NOMO-1 treated with DMSO at 0.1 percent for 48 hours (cell line): ENCODE results near the gene GSK3A.

ENCODE experiments used
- DNase-seq: peaks from one replicate; lab custom pipeline; 2025; ENCODE audit not compliant: unreplicated experiment; lab: John Stamatoyannopoulos, UW

The GSK3A gene

DNA sequence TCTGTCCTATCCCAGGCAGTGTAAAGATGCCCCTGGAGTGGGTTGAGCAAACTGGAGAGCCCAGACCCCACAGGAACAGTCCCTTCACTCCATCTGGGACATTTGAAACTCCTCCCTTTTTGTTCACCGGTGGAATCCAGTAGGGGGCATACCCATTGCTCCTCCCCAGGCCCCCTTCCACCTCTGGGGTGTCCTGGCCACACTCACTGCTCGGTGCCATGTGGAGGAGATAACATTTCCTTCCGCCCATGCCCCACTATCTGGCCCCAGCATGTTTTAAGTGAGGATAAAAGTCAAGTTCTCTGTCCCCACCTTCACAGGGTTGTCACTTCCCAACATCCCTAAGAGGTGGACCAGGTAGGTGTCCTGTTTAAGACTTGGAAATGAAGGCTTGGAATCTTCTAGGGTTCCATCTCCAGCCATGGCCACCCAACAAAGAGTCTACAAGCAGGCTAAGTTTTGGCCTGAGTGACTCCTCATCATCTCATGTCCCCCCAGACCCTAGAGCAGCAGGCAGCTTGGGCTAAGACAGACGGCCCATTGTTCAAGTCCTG, 13.0 kb downstream of the GSK3A start:
- no peak for DNase-seq

DNA sequence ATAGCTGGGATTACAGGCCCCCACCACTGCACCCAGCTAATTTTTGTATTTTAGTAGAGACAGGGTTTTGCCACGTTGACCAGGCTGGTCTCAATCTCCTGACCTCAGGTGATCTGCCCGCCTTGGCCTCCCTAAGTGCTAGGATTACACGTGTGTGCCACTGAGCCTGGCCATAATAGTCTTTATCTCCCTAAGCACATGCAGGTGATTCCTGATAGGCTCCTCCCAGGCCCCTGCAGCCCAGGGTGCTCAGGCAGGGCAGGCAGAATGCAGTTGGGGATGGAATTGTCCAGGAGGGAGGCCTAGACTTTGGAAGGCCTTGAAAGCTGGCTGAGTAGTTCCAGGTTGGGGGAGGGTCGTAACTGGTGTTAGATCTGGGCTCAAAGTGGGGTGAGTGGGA, 13.8 kb downstream of the GSK3A start:
- DNase-seq, result no peak

DNA sequence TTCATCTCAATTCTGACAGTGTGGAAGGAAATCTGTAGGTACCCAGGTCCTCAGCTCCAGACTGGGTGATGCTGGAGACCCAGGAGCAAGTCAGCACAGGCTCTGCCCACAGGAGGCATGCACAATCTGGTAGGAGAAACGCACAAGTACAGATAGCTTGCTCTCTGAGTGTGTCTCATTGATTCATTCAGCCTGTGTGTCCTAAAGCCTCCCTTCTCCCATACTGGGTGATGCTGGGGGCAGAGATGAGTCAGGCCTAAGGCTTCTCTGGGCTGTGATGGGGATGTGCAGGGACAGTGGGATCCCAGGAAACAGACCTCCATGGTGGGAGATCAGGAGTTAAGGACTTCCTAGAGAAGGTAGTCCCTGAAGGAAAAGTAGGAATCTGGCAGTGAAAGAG, 15.5 kb downstream of the GSK3A start:
- no peak for DNase-seq

DNA sequence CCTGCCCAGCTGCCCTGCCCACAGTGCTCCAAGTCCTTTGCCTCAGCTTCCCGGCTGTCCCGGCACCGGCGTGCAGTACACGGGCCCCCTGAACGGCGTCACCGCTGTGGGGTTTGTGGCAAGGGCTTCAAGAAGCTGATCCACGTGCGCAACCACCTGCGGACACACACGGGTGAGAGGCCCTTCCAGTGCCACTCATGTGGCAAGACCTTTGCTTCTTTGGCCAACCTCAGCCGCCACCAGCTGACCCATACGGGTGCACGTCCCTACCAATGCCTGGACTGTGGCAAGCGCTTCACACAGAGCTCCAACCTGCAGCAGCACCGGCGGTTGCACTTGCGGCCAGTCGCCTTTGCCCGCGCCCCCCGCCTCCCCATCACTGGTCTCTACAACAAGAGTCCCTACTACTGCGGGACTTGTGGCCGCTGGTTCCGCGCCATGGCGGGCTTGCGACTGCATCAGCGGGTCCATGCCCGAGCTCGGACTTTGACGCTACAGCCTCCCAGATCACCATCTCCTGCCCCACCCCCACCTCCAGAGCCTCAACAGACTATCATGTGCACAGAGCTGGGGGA, 16.6 kb downstream of the GSK3A start:
- no peak for DNase-seq

GRCh38 chr19:42224940-42225717, 17.3 kb downstream of the GSK3A start:
- DNase-seq, result no peak

- no peak for DNase-seq
Measured at GRCh38 chr19:42220751-42221097, 21.7 kb downstream of the GSK3A start.

- DNase-seq, result peak; percentile 96
Measured at GRCh38 chr19:42219812-42220750, 22.3 kb downstream of the GSK3A start, which contains the start of gene ZNF526. Gene ZNF526 (plus strand): TSS chr19:42220312. CDS start chr19:42224404, 4,092 bp downstream.

DNA sequence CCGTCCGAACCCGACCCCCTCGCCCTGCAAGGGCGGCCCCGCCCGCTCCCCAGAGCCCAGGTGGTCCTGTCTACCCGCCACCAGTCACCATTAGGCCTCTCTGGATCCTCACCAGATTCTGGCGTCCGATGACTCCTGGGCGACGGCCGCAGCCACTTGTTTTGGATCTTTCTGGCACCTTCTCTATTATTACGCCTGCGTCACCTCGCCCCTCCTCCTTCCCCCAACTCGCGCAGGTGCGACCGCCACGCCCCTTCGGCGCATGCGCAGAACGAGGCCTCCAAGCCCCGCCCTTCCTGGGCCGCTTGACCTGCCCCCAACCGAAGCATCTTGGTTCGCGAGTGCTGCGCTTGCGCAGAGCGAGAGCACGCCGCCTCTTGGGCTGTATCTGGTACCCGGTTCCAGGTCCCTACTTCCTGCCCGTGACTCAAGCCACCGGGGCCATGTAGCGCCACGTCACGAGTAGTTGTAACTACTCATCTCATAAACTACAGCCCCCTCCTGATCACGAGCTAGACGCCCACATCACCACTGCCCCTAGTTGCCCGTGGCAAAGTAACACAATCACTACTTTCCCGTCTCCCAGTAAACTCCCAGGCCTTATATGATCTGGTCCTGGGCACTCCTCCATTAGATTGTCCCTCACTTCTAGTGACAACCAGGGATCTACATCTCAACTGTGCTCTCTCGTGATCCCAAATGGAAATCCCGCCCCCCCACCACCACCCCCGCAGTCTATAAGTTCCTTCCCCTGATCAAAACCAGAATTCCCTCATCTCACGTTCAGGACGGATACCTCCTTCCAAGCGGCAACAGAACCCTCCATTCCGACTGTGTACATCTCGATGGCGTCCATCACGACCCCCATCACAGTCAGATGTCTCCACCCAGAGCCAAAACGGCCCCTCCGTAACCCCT, 24.6 kb downstream of the GSK3A start, which contains the start of gene DEDD2:
Gene DEDD2, minus strand, starts transcription at position 158 of the 918 bp plus-strand sequence. CDS start 670 bp downstream, outside the sequence.
- peak; percentile 92 for DNase-seq

GRCh38 chr19:42216653-42217519, 25.5 kb downstream of the GSK3A start:
- DNase-seq, result no peak

- DNase-seq, result no peak
Measured at GRCh38 chr19:42214810-42215485, 27.5 kb downstream of the GSK3A start.

GRCh38 chr19:42212886-42213285, 29.5 kb downstream of the GSK3A start:
- no peak for DNase-seq

GRCh38 chr19:42208612-42209011, 33.8 kb downstream of the GSK3A start:
- DNase-seq, result no peak

- DNase-seq, result peak; percentile 10
Measured at GRCh38 chr19:42207767-42208271, 34.6 kb downstream of the GSK3A start.

DNA sequence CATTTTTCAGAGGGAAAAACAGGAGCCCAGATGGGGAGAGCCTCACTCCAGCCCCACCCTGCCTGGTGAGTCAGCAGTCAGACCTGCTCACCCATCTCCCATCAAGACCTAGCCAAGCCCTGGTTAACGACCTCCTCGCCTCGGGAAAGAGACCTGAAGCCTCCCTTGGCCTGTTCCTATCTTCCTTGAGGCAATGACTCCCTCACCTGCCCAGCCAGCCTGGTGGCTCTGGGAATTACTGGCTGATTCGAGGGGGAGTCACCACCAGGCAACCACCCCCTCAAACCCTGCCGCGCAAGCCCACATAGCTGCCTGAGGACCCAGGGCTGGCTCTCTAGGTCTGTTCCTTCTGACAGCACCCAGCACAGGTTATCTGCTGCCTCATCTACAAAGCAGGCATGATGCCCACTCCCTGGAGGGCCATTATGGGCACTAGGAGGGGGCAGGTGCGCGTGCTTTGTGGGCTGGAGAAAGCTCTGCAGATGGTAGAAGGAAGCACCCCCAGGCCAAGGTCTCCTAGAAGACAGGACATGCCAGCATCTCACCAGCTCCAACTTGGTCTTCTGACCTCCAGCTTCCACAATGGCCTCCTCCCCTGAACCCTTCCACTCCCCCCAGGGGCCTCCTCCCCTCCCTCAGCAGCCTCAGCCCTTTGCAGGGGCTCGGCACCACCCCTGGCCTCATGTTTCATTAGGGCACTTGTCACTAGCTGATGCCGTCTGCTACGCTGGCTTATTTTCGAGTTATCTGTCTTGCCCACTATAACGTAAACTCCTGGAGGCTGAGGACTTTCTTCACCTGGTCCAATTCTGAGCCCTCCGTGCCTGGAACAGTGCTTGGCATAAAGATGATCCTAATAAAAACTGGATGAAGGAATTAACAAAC, 35.3 kb downstream of the GSK3A start:
- no peak for DNase-seq

DNA sequence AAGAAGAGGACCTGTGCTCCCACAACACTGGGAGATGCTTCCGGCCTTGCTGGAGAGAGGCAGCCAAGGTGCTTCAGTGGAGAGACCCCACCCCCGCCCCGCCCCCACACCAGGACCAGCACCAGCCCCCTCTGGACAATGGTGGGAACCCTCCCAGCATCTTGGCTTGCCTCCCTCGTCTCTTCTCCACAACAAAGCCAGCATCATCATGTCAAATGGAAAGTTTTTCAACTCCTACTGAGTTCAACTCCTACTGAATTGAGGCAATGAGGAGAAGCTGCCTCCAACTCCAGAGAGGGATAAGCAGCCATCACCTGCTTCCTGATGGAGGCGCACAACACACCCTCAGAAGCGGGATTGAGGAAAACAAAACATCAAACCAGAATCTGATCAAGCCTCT, 37.7 kb downstream of the GSK3A start:
- DNase-seq, result no peak

- no peak for DNase-seq
Measured at GRCh38 chr19:42203700-42204099, 38.7 kb downstream of the GSK3A start.

- no peak for DNase-seq
Measured at GRCh38 chr19:42202290-42202880, 40.0 kb downstream of the GSK3A start.
